ENCODE results near the gene TSR1. TPM values are rescaled to one million over a fixed set of nuclear protein-coding genes. Genes with fewer than 3 reads are reported as not detected.

Gene TSR1
- total RNA-seq, 1 experiment from 2014 or later, result 74.3 TPM

- TF ChIP-seq AFF4 (CRISPR knock-in tag; IDR thresholded peaks at IDR 0.05; ENCODE audit: borderline replicate concordance) (no peak), ATF3 (CRISPR knock-in tag; conservative IDR thresholded peaks at IDR 0.05) (no peak), GTF2I (CRISPR knock-in tag; conservative IDR thresholded peaks at IDR 0.05) (no peak)
Observed at GRCh38 chr17:2336852-2337543, 741 bp upstream of the TSR1 start, which contains the start of gene SGSM2 (continued).

GRCh38 chr17:2335726-2336214, 487 bp downstream of the TSR1 start:
- CTCF ChIA-PET, result interaction anchor here (0.6 to 5.0 kb wide), 12 partner anchors 12 to 281 kb away, joined by 3 to 119 read pairs (median 15); partner anchors contain the start of genes HIC1, SMG6 and SRR
- POLR2A ChIA-PET, result interaction anchor here (0.6 to 3.1 kb wide), 9 partner anchors 11 to 629 kb away, joined by 3 to 38 read pairs (median 5); partner anchors contain the start of genes SMG6 and SRR
- DNase-seq (ENCODE audit: low spot score) (no peak), ATAC-seq (0 out of 2 replicates have a peak, but pooled peaks have one; percentile 3)
- no peaks in the 10 kb centered on the region for H3K9me3 Mint-ChIP-seq
- peak overlapping the region; percentile 99 for H3K27ac Mint-ChIP-seq
- peaks cover 4% of the 10 kb centered on the region for H3K4me1 Mint-ChIP-seq
- no peak overlapping the region; the same call in 1 of the 2 replicates for H3K4me3 Mint-ChIP-seq
- H3K27me3 Mint-ChIP-seq (ENCODE audit: low read depth), result no peaks in the 10 kb centered on the region
- no peaks in the 10 kb centered on the region; the same call in 1 of the 2 replicates for H3K36me3 Mint-ChIP-seq
- TF ChIP-seq ZNF396 (CRISPR knock-in tag; IDR thresholded peaks at IDR 0.05; ENCODE audit: borderline replicate concordance) (no peak), OVOL2 (CRISPR knock-in tag; IDR thresholded peaks at IDR 0.05; ENCODE audit: borderline replicate concordance) (no peak), ZNF512 (CRISPR knock-in tag; IDR thresholded peaks at IDR 0.05; ENCODE audit: borderline replicate concordance) (no peak), MXD4 (CRISPR knock-in tag; IDR thresholded peaks at IDR 0.05; ENCODE audit: borderline replicate concordance) (no peak), USF2 (CRISPR knock-in tag; IDR thresholded peaks at IDR 0.05) (no peak), ESRRA (CRISPR knock-in tag; IDR thresholded peaks at IDR 0.05; ENCODE audit: borderline replicate concordance) (no peak), STAT6 (CRISPR knock-in tag; conservative IDR thresholded peaks at IDR 0.05; ENCODE audit: low read depth) (no peak), ZNF671 (CRISPR knock-in tag; IDR thresholded peaks at IDR 0.05) (no peak), ATF3 (CRISPR knock-in tag; conservative IDR thresholded peaks at IDR 0.05) (no peak), ZBTB21 (CRISPR knock-in tag; IDR thresholded peaks at IDR 0.05; ENCODE audit: borderline replicate concordance) (no peak), AR (CRISPR knock-in tag; IDR thresholded peaks at IDR 0.05) (no peak), AFF4 (CRISPR knock-in tag; IDR thresholded peaks at IDR 0.05; ENCODE audit: borderline replicate concordance) (no peak), CREB1 (CRISPR knock-in tag; IDR thresholded peaks at IDR 0.05) (no peak), SMAD4 (CRISPR knock-in tag; IDR thresholded peaks at IDR 0.05) (no peak), GTF2I (CRISPR knock-in tag; conservative IDR thresholded peaks at IDR 0.05) (no peak), ZNF121 (CRISPR knock-in tag; IDR thresholded peaks at IDR 0.05) (no peak)
